Neuron (in vitro differentiated cells): ENCODE measurements around the gene GAB1.

ENCODE experiments used
- H2AFZ ChIP-seq: one replicate; pipeline ENCODE4 v1.6.1; 2013; ENCODE audit warnings: low read depth, mild to moderate bottlenecking, inconsistent platforms, low read length, moderate library complexity
- H3K27me3 ChIP-seq: one replicate; pipeline ENCODE4 v1.6.1; 2013; ENCODE audit warnings: low read length; ENCODE audit not compliant: insufficient read depth
- H3K36me3 ChIP-seq: one replicate; pipeline ENCODE4 v1.6.1; 2013; ENCODE audit warnings: low read length; ENCODE audit not compliant: insufficient read depth
- H3K4me1 ChIP-seq: one replicate; pipeline ENCODE4 v1.6.1; 2013; ENCODE audit warnings: low read length; ENCODE audit not compliant: insufficient read depth
- H3K4me3 ChIP-seq: 2 replicates; pipeline ENCODE4 v1.5.1; 2013; ENCODE audit warnings: mild to moderate bottlenecking, low read length, moderate library complexity
- H3K9me3 ChIP-seq: one replicate; pipeline ENCODE4 v1.6.1; 2013; ENCODE audit warnings: low read length

GAB1 gene

DNA sequence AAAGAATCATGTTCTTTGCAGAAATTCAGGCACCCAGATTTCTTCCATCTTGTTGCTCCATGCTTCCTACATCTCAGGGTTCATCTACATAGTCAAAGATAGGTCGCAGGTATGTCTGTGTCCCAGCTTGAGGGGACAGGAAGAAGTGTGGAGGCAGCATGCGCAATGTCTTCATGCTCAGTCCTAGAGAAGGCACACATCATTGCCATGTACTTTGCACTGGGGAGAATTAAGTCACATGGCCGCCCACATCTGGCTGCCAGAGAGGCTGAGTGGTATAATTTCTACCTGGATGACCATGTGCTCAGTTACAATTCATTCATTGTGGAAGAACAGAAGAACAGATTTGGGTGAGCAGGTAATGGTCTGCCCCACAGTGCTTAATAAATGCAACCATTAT, 54.1 kb downstream of the GAB1 start:
- Histone ChIP-seq H3K36me3 (no peaks in the 10 kb centered on the region), H3K4me1 (peaks cover 11% of the 10 kb centered on the region), H3K9me3 (no peaks in the 10 kb centered on the region), H2AFZ (no peak overlapping the region), H3K27me3 (no peaks in the 10 kb centered on the region), H3K4me3 (no peak overlapping the region)

DNA sequence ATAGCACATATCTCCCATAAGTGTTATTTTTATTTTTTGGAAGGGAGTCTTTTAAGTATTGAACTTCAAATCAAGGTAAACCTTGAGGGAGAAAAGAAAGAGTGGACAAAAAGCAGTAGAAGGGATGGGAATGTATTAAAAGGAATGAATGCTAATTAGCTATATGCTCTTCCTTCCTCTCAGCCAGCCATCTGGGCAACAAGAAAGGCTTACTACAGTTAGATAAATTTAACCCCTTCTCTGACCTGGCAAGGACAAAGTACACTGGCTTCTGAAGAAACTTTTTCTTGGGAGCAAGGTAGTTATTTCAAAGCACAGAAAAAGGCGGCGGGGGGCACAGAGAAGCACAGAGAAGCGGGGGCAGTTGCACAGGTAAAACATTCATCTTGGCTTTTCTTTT, 54.6 kb downstream of the GAB1 start:
- Histone ChIP-seq H3K9me3 (no peaks in the 10 kb centered on the region), H3K4me3 (no peak overlapping the region), H3K36me3 (no peaks in the 10 kb centered on the region), H3K27me3 (no peaks in the 10 kb centered on the region), H3K4me1 (peaks cover 11% of the 10 kb centered on the region), H2AFZ (no peak overlapping the region)

DNA sequence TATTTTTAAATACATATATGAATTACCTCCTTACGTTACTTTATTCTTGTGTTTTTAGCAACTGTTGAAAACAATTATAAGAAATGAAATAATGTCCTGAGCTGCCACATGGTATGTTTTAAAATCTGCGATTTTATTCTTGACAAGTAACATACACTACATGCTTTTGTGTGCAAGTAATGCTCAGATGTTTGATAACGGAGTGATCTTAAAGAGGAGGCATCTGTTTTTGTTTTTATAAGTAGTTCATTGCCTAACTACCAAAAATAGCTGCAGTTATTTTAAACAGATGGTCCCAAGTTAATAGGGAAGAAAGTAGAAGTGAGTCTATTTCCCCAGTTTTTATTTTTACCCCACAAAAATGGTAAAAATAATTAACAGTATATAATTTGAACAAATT, 55.2 kb downstream of the GAB1 start:
- H3K4me3 ChIP-seq = no peak overlapping the region
- peaks cover 11% of the 10 kb centered on the region for H3K4me1 ChIP-seq
- H2AFZ ChIP-seq = no peak overlapping the region
- no peaks in the 10 kb centered on the region for H3K36me3 ChIP-seq
- no peaks in the 10 kb centered on the region for H3K9me3 ChIP-seq
- no peaks in the 10 kb centered on the region for H3K27me3 ChIP-seq

GRCh38 chr4:143393195-143393594, 56.5 kb downstream of the GAB1 start:
- Histone ChIP-seq H3K9me3 (no peaks in the 10 kb centered on the region), H3K36me3 (no peaks in the 10 kb centered on the region), H3K27me3 (no peaks in the 10 kb centered on the region), H3K4me1 (peaks cover 11% of the 10 kb centered on the region), H3K4me3 (no peak overlapping the region), H2AFZ (no peak overlapping the region)

DNA sequence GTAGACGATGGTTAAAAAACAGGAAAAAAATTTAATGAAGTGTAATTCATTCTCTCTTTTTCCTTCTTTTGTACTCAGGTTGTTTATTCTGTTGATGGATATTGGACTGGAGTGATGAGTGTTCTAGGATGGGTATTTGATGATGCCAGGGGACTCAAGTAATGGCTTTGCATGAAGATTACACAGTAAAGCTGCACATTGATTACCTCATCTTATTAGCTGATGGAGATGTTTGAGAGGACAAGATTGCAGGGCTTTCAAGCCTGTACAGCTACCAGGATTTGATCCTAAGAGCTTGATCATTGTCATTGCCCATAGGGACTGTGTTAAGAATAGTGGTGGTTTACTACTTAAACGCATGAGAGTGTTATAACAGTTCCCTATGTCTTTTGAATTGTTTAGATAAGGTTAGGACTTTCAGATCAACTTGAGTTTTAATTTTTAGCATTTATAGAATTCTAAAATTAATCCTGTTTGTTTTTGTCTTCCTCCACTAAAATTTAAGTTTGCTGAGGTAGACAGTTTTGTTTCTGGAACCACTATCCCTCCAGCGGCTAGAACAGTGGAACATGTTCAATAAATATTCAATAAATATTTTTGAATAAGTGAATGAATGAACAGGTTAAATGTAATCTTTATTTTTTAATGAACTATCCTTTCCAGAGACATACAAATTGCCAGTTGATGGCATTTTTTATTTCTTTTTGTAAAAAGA, 58.2 kb downstream of the GAB1 start:
- Histone ChIP-seq H3K4me3 (no peak overlapping the region), H3K9me3 (no peaks in the 10 kb centered on the region), H3K36me3 (no peaks in the 10 kb centered on the region), H3K4me1 (peaks cover 11% of the 10 kb centered on the region), H2AFZ (no peak overlapping the region), H3K27me3 (no peaks in the 10 kb centered on the region)

GRCh38 chr4:143396695-143397094, 60.0 kb downstream of the GAB1 start:
- Histone ChIP-seq H3K36me3 (no peaks in the 10 kb centered on the region), H2AFZ (no peak overlapping the region), H3K4me1 (peaks cover under 1% of the 10 kb centered on the region), H3K27me3 (no peaks in the 10 kb centered on the region), H3K9me3 (no peaks in the 10 kb centered on the region), H3K4me3 (no peak overlapping the region)

- no peaks in the 10 kb centered on the region for H3K27me3 ChIP-seq
- H2AFZ ChIP-seq = no peak overlapping the region
- H3K4me1 ChIP-seq = no peaks in the 10 kb centered on the region
- no peaks in the 10 kb centered on the region for H3K9me3 ChIP-seq
- H3K4me3 ChIP-seq = no peak overlapping the region
- H3K36me3 ChIP-seq = no peaks in the 10 kb centered on the region
Measured at GRCh38 chr4:143397335-143397734, 60.7 kb downstream of the GAB1 start.

DNA sequence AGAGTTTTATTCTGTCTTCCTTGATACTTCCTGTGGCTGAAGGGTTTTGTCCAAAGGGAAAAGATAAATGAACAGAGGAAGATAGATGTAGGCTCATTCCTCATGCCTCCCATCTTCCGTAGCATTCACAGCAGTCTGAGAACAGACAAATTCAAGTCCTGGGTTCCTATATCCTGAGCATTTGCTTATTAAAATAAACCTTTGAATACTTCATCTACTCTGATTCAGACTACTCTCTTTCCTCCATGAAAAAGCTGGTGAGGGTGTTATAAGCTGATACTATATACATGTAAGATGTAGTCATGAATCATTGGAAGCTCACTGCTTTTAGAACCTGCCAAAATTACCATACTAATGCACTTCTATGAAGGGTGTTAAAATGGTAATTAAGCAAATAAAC, 61.2 kb downstream of the GAB1 start:
- H3K9me3 ChIP-seq = no peaks in the 10 kb centered on the region
- H3K27me3 ChIP-seq = no peaks in the 10 kb centered on the region
- no peaks in the 10 kb centered on the region for H3K4me1 ChIP-seq

DNA sequence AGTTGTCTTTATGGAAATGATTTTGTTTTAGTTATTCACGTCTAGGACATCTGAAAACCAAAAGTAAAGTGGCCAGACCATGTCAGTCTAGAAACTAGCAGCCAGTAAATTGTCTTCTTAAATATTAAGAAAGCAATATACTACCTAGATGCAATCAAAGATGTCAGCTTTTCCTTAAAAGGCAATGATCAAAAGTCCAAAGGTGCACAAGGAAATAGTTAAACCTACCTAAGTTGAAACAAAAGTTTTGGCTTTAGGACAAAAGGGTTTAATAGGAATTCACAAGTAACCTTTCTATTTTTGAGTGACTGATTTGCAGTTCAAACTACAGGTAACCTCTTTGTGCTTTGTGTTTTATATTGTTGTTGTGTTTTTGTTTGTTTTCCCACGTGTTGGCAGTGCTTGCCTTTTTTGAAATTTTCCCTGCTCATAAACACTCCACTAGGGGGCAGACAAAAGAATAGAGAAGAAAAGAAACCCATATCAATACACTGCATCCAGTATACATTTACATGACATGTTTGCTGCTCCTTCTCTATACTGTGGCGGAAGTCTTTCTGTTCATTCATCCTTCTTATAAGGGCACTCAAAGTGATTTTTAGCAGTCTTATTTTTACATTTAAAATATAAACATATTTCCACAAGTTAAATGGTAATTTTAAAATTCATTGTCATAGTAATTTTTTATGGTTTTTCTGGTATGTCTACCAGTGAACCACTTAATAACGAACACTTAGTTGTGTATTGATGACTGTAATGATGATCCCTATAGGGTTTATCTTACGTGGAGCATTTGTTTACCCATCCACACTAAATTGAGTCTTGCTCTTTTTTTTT, 62.7 kb downstream of the GAB1 start:
- Histone ChIP-seq H3K4me3 (no peak overlapping the region), H3K4me1 (no peaks in the 10 kb centered on the region), H3K27me3 (no peaks in the 10 kb centered on the region), H3K36me3 (no peaks in the 10 kb centered on the region), H3K9me3 (peaks cover under 1% of the 10 kb centered on the region), H2AFZ (no peak overlapping the region)

More for the DNA sequence above, 61.2 kb downstream of the GAB1 start:
- Histone ChIP-seq H2AFZ (no peak overlapping the region), H3K36me3 (no peaks in the 10 kb centered on the region), H3K4me3 (no peak overlapping the region)

DNA sequence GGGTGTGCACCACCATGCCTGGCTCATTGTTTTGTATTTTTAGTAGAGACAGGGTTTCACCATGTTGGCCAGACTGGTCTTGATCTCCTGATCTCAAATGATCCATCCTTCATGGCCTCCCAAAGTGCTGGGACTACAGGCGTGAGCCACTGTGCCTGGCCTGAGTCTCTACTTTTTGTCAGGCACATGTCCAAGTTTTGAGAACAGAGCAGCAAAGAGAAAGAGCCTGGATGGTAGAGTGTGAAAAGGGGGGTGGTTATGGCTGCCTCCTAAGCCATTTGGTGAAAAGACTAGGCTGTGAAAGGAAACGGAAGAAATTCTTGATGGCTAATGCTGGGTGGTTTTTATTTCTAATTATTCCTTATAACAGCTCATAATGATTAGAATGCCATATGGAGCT, 63.4 kb downstream of the GAB1 start:
- Histone ChIP-seq H3K27me3 (no peaks in the 10 kb centered on the region), H3K4me1 (no peaks in the 10 kb centered on the region), H3K4me3 (no peak overlapping the region), H3K36me3 (no peaks in the 10 kb centered on the region), H3K9me3 (peaks cover 3% of the 10 kb centered on the region), H2AFZ (no peak overlapping the region)

- H3K4me1 ChIP-seq = no peaks in the 10 kb centered on the region
- no peak overlapping the region for H3K4me3 ChIP-seq
- H3K36me3 ChIP-seq = no peaks in the 10 kb centered on the region
- H2AFZ ChIP-seq = no peak overlapping the region
- peaks cover 3% of the 10 kb centered on the region for H3K9me3 ChIP-seq
- H3K27me3 ChIP-seq = no peaks in the 10 kb centered on the region
Measured at GRCh38 chr4:143402776-143403552, 66.3 kb downstream of the GAB1 start.

GRCh38 chr4:143403553-143403820, 66.8 kb downstream of the GAB1 start:
- Histone ChIP-seq H3K27me3 (no peaks in the 10 kb centered on the region), H2AFZ (no peak overlapping the region), H3K4me3 (no peak overlapping the region), H3K9me3 (peaks cover 3% of the 10 kb centered on the region), H3K4me1 (no peaks in the 10 kb centered on the region), H3K36me3 (no peaks in the 10 kb centered on the region)

- Histone ChIP-seq H3K4me3 (no peak overlapping the region), H3K36me3 (no peaks in the 10 kb centered on the region), H3K4me1 (no peaks in the 10 kb centered on the region), H3K27me3 (no peaks in the 10 kb centered on the region), H3K9me3 (peaks cover 3% of the 10 kb centered on the region), H2AFZ (no peak overlapping the region)
Measured at GRCh38 chr4:143404555-143404954, 67.9 kb downstream of the GAB1 start.
